ENCODE measurements around the gene BAAT. TPM values are rescaled to one million over a fixed set of nuclear protein-coding genes. Genes with fewer than 3 reads are reported as not detected.

Gene BAAT
- total and polyA plus RNA-seq, 2 of the 13 experiments (the other 11 are each of a cell fraction or from before 2014, with no cell fraction given), result 0.71 to 7.9 TPM

DNA sequence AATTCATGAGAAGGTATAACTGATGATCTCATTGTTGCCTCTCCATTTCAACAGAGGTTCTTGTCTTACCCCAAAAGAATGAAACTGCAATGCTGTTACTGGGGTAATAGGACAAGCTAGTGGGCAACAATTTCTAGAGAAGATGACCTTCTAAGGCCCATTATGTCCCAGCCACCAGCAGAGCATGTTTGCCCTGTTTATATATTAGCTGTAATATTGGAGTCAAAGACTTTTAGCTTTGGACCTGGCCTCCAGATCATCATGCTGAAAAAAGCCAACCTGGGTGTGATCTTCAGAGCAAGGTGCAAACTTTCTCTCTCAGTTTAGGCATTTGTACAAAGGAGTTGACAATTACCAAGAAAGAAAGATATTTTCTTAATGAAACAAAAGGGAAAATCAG, 47.4 kb upstream of the BAAT start:
- in situ Hi-C loops (cut with HindIII; ENCODE audit: extremely low pct_ligation_motif_present, low pct_unique_long_range_greater_than_20kb), result no loop called here
- H3K79me2 ChIP-seq (ENCODE audit: insufficient read depth, low read length), result no peaks in the 10 kb centered on the region
- 0 out of 2 replicates have a peak overlapping the region, but pooled peaks have one; percentile 59 for H3K4me2 ChIP-seq (ENCODE audit: low read depth, low read length)
- peak overlapping the region; percentile 71 for H3K27ac ChIP-seq (ENCODE audit: extremely low read length, insufficient read depth, low read length)
- CTCF ChIA-PET (ENCODE audit: low intra/inter-chr PET ratio, low total read pairs), result no interaction called here
- H3K9me3 ChIP-seq (ENCODE audit: low read length), result no peaks in the 10 kb centered on the region
- H3K9ac ChIP-seq (ENCODE audit: insufficient read depth, low read depth, low read length), result no peak overlapping the region
- H3K4me1 ChIP-seq (ENCODE audit: insufficient read depth, low read length), result peaks cover 86% of the 10 kb centered on the region
- no peak for DNase-seq (ENCODE audit: low spot score)
- FAIRE-seq, result no peak
- no peak overlapping the region for H2AFZ ChIP-seq (ENCODE audit: low read length)
- no peak for ATAC-seq
- no peaks in the 10 kb centered on the region for H3K36me3 ChIP-seq (replicated peaks in 1 of 2; ENCODE audit: control insufficient read depth in 1 of 2, insufficient read depth in 2 of 2, low read length in 2 of 2)
- BruUV-seq (replicated peaks), result no TSS peak
- H3K27me3 ChIP-seq (ENCODE audit: control insufficient read depth in 1 of 2, insufficient read depth in 2 of 2, low read length in 2 of 2), result no peaks in the 10 kb centered on the region
- intact Hi-C loops (cut with micrococcal nuclease; ENCODE audit: unreplicated experiment), result no loop called here
- no peaks in the 10 kb centered on the region for H4K20me1 ChIP-seq (ENCODE audit: insufficient read depth, low read length)
- H3K4me3 ChIP-seq (replicated peaks in 1 of 3; ENCODE audit: insufficient read depth in 1 of 3, low read depth in 2 of 3, low read length in 3 of 3), result no peak overlapping the region
- POLR2A ChIA-PET, result interaction anchor here (1.0 to 4.0 kb wide), 4 partner anchors 9 to 78 kb away, joined by 3 to 23 read pairs (median 6); partner anchors contain the start of genes MRPL50 and ZNF189
- TF ChIP-seq ZNF205 (CRISPR knock-in tag; IDR thresholded peaks at IDR 0.05) (no peak), CC2D1A (CRISPR knock-in tag; IDR thresholded peaks at IDR 0.05) (no peak), KDM6A (CRISPR knock-in tag; IDR thresholded peaks at IDR 0.05; ENCODE audit: low read depth) (0 out of 2 replicates have a peak, but pooled peaks have one; percentile 35), HNF4A (CRISPR knock-in tag; IDR thresholded peaks at IDR 0.05) (peak; percentile 68), ZNF441 (CRISPR knock-in tag; IDR thresholded peaks at IDR 0.05; ENCODE audit: borderline replicate concordance) (0 out of 2 replicates have a peak, but pooled peaks have one; percentile 6), FOXK2 (IDR thresholded peaks at IDR 0.05) (no peak), ESRRA (CRISPR knock-in tag; IDR thresholded peaks at IDR 0.05; ENCODE audit: low read depth) (peak; percentile 46; the same call in 1 of the 2 replicates), CBX1 (IDR thresholded peaks at IDR 0.05; ENCODE audit: low read depth) (no peak), ZNF296 (CRISPR knock-in tag; conservative IDR thresholded peaks at IDR 0.05) (no peak), ZNF644 (CRISPR knock-in tag; IDR thresholded peaks at IDR 0.05; ENCODE audit: low read depth) (0 out of 2 replicates have a peak, but pooled peaks have one; percentile 28), GLI4 (CRISPR knock-in tag; IDR thresholded peaks at IDR 0.05; ENCODE audit: borderline replicate concordance) (no peak), ELF4 (CRISPR knock-in tag; IDR thresholded peaks at IDR 0.05; ENCODE audit: borderline replicate concordance) (no peak), ZNF329 (CRISPR knock-in tag; IDR thresholded peaks at IDR 0.05; ENCODE audit: low read depth) (no peak), BHLHE40 (IDR thresholded peaks at IDR 0.05; ENCODE audit: low read length) (no peak), ZNF816 (CRISPR knock-in tag; IDR thresholded peaks at IDR 0.05; ENCODE audit: borderline replicate concordance) (no peak), FOXM1 (CRISPR knock-in tag; IDR thresholded peaks at IDR 0.05) (no peak), ZNF343 (CRISPR knock-in tag; IDR thresholded peaks at IDR 0.05) (no peak), TOE1 (CRISPR knock-in tag; IDR thresholded peaks at IDR 0.05) (0 out of 2 replicates have a peak, but pooled peaks have one; percentile 40), ZNF24 (IDR thresholded peaks at IDR 0.05) (no peak)
- TF ChIP-seq, protein P1, sequence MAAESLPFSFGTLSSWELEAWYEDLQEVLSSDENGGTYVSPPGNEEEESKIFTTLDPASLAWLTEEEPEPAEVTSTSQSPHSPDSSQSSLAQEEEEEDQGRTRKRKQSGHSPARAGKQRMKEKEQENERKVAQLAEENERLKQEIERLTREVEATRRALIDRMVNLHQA (CRISPR knock-in tag; IDR thresholded peaks at IDR 0.05), result no peak
- TF ChIP-seq, protein P2, sequence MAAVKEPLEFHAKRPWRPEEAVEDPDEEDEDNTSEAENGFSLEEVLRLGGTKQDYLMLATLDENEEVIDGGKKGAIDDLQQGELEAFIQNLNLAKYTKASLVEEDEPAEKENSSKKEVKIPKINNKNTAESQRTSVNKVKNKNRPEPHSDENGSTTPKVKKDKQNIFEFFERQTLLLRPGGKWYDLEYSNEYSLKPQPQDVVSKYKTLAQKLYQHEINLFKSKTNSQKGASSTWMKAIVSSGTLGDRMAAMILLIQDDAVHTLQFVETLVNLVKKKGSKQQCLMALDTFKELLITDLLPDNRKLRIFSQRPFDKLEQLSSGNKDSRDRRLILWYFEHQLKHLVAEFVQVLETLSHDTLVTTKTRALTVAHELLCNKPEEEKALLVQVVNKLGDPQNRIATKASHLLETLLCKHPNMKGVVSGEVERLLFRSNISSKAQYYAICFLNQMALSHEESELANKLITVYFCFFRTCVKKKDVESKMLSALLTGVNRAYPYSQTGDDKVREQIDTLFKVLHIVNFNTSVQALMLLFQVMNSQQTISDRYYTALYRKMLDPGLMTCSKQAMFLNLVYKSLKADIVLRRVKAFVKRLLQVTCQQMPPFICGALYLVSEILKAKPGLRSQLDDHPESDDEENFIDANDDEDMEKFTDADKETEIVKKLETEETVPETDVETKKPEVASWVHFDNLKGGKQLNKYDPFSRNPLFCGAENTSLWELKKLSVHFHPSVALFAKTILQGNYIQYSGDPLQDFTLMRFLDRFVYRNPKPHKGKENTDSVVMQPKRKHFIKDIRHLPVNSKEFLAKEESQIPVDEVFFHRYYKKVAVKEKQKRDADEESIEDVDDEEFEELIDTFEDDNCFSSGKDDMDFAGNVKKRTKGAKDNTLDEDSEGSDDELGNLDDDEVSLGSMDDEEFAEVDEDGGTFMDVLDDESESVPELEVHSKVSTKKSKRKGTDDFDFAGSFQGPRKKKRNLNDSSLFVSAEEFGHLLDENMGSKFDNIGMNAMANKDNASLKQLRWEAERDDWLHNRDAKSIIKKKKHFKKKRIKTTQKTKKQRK (IDR thresholded peaks at IDR 0.05; ENCODE audit: low read length), result no peak
- TF ChIP-seq, protein P3, sequence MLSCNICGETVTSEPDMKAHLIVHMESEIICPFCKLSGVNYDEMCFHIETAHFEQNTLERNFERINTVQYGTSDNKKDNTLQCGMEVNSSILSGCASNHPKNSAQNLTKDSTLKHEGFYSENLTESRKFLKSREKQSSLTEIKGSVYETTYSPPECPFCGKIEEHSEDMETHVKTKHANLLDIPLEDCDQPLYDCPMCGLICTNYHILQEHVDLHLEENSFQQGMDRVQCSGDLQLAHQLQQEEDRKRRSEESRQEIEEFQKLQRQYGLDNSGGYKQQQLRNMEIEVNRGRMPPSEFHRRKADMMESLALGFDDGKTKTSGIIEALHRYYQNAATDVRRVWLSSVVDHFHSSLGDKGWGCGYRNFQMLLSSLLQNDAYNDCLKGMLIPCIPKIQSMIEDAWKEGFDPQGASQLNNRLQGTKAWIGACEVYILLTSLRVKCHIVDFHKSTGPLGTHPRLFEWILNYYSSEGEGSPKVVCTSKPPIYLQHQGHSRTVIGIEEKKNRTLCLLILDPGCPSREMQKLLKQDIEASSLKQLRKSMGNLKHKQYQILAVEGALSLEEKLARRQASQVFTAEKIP (CRISPR knock-in tag; IDR thresholded peaks at IDR 0.05; ENCODE audit: borderline replicate concordance), result no peak
- TF ChIP-seq, protein P4, sequence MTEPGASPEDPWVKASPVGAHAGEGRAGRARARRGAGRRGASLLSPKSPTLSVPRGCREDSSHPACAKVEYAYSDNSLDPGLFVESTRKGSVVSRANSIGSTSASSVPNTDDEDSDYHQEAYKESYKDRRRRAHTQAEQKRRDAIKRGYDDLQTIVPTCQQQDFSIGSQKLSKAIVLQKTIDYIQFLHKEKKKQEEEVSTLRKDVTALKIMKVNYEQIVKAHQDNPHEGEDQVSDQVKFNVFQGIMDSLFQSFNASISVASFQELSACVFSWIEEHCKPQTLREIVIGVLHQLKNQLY (CRISPR knock-in tag; IDR thresholded peaks at IDR 0.05), result 0 out of 2 replicates have a peak, but pooled peaks have one; percentile 45

Data from HepG2 (cell line).